ENCODE results near the gene CYB5D1.

Gene CYB5D1

DNA sequence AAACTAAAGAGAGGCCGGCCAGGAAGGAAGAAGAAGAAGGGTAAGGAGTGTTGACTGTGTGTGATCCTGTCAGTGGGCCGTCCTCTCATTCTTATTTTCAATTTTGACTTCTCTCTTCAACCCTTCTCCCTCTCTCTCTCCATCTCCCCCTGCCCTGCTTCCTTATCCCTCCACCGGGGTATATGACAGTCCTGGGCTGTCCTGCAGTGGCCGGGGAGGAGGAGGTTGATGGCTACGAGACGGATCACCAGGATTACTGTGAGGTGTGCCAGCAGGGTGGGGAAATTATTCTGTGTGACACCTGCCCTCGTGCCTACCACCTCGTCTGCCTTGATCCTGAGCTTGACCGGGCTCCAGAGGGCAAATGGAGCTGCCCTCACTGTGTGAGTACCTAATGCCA, 36.4 kb downstream of the CYB5D1 start:
- no peak overlapping the region for H3K4me3 ChIP-seq (replicated peaks; ENCODE audit: insufficient read depth, low read length)
- no peaks in the 10 kb centered on the region for H3K27me3 ChIP-seq (ENCODE audit: insufficient read depth, poor library complexity, severe bottlenecking)
- DNase-seq (ENCODE audit: low read depth in 1 of 2, low spot score in 1 of 2): no peak
- TF ChIP-seq, protein P1, sequence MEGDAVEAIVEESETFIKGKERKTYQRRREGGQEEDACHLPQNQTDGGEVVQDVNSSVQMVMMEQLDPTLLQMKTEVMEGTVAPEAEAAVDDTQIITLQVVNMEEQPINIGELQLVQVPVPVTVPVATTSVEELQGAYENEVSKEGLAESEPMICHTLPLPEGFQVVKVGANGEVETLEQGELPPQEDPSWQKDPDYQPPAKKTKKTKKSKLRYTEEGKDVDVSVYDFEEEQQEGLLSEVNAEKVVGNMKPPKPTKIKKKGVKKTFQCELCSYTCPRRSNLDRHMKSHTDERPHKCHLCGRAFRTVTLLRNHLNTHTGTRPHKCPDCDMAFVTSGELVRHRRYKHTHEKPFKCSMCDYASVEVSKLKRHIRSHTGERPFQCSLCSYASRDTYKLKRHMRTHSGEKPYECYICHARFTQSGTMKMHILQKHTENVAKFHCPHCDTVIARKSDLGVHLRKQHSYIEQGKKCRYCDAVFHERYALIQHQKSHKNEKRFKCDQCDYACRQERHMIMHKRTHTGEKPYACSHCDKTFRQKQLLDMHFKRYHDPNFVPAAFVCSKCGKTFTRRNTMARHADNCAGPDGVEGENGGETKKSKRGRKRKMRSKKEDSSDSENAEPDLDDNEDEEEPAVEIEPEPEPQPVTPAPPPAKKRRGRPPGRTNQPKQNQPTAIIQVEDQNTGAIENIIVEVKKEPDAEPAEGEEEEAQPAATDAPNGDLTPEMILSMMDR (IDR thresholded peaks at IDR 0.05; ENCODE audit: insufficient read depth, low read length): no peak
- no peak for TF ChIP-seq GABPA (IDR thresholded peaks at IDR 0.05; ENCODE audit: low read depth)
- TF ChIP-seq POLR2AphosphoS5 (IDR thresholded peaks at IDR 0.05; ENCODE audit: low read depth): no peak
- no peak for TF ChIP-seq SPI1 (IDR thresholded peaks at IDR 0.05; ENCODE audit: borderline replicate concordance, low read depth)
- H3K27ac ChIP-seq (replicated peaks): no peak overlapping the region

DNA sequence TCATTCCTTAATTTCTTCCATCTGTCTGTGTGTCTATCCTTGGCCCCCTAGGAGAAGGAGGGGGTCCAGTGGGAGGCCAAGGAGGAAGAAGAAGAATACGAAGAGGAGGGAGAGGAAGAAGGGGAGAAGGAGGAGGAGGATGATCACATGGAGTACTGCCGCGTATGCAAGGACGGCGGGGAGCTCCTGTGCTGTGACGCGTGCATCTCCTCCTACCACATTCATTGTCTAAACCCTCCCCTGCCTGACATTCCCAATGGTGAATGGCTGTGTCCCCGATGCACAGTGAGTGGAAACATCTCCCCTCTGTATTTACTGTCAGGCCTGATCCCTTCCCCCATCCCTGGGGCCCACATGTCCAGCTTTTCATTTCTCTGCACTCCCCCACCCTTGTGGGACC, 37.1 kb downstream of the CYB5D1 start:
- Histone ChIP-seq H3K27ac (replicated peaks) (no peak overlapping the region), H3K27me3 (ENCODE audit: insufficient read depth, poor library complexity, severe bottlenecking) (no peaks in the 10 kb centered on the region), H3K4me3 (replicated peaks; ENCODE audit: insufficient read depth, low read length) (no peak overlapping the region)
- DNase-seq (ENCODE audit: low read depth in 1 of 2, low spot score in 1 of 2): no peak
- no peak for TF ChIP-seq GABPA (IDR thresholded peaks at IDR 0.05; ENCODE audit: low read depth)
- no peak for TF ChIP-seq POLR2AphosphoS5 (IDR thresholded peaks at IDR 0.05; ENCODE audit: low read depth)
- TF ChIP-seq, protein P1 (IDR thresholded peaks at IDR 0.05; ENCODE audit: insufficient read depth, low read length): no peak
- TF ChIP-seq, protein P2, sequence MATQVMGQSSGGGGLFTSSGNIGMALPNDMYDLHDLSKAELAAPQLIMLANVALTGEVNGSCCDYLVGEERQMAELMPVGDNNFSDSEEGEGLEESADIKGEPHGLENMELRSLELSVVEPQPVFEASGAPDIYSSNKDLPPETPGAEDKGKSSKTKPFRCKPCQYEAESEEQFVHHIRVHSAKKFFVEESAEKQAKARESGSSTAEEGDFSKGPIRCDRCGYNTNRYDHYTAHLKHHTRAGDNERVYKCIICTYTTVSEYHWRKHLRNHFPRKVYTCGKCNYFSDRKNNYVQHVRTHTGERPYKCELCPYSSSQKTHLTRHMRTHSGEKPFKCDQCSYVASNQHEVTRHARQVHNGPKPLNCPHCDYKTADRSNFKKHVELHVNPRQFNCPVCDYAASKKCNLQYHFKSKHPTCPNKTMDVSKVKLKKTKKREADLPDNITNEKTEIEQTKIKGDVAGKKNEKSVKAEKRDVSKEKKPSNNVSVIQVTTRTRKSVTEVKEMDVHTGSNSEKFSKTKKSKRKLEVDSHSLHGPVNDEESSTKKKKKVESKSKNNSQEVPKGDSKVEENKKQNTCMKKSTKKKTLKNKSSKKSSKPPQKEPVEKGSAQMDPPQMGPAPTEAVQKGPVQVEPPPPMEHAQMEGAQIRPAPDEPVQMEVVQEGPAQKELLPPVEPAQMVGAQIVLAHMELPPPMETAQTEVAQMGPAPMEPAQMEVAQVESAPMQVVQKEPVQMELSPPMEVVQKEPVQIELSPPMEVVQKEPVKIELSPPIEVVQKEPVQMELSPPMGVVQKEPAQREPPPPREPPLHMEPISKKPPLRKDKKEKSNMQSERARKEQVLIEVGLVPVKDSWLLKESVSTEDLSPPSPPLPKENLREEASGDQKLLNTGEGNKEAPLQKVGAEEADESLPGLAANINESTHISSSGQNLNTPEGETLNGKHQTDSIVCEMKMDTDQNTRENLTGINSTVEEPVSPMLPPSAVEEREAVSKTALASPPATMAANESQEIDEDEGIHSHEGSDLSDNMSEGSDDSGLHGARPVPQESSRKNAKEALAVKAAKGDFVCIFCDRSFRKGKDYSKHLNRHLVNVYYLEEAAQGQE (IDR thresholded peaks at IDR 0.05; ENCODE audit: insufficient replicate concordance, low read depth): no peak
- no peak for TF ChIP-seq SPI1 (IDR thresholded peaks at IDR 0.05; ENCODE audit: borderline replicate concordance, low read depth)

DNA sequence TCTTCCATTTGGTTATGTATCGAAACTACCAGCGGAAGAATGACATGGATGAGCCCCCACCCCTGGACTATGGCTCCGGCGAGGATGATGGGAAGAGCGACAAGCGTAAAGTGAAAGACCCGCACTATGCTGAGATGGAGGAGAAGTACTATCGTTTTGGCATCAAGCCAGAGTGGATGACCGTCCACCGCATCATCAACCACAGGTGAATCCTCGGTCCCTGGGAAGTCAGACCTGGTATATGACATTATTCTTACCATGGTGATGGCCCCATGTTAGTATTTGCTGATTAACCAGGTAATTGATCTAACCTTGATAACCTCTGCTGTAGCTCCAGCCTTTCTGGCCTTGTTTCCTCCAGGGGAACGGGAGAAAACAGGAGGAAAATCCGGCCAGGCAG, 39.3 kb downstream of the CYB5D1 start:
- TF ChIP-seq, protein P2 (IDR thresholded peaks at IDR 0.05; ENCODE audit: insufficient replicate concordance, low read depth): no peak
- TF ChIP-seq GABPA (IDR thresholded peaks at IDR 0.05; ENCODE audit: low read depth) (no peak), POLR2AphosphoS5 (IDR thresholded peaks at IDR 0.05; ENCODE audit: low read depth) (no peak), SPI1 (IDR thresholded peaks at IDR 0.05; ENCODE audit: borderline replicate concordance, low read depth) (no peak)
- TF ChIP-seq, protein P1 (IDR thresholded peaks at IDR 0.05; ENCODE audit: insufficient read depth, low read length): no peak
- Histone ChIP-seq H3K27me3 (ENCODE audit: insufficient read depth, poor library complexity, severe bottlenecking) (no peaks in the 10 kb centered on the region), H3K27ac (replicated peaks) (no peak overlapping the region), H3K4me3 (replicated peaks; ENCODE audit: insufficient read depth, low read length) (no peak overlapping the region)
- DNase-seq (ENCODE audit: low read depth in 1 of 2, low spot score in 1 of 2): no peak

DNA sequence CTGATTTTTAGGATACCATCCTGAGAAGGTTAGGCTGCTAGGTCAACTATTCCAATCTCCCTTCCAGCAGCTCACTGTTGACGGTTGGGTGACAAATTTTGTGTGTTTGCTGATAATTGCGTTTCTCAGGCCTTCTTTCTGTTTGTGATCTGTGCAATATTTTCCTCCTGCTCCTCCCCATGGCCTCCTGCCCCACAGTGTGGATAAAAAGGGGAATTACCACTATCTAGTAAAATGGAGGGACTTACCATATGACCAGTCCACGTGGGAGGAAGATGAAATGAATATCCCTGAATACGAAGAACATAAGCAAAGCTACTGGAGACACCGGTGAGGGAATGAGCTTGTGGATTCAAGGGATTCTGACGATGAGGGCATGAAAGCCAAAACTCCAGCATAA, 40.0 kb downstream of the CYB5D1 start:
- no peak for DNase-seq (ENCODE audit: low read depth in 1 of 2, low spot score in 1 of 2)
- no peak overlapping the region for H3K27ac ChIP-seq (replicated peaks)
- no peak overlapping the region for H3K4me3 ChIP-seq (replicated peaks; ENCODE audit: insufficient read depth, low read length)
- H3K27me3 ChIP-seq (ENCODE audit: insufficient read depth, poor library complexity, severe bottlenecking): no peaks in the 10 kb centered on the region
- TF ChIP-seq, protein P2 (IDR thresholded peaks at IDR 0.05; ENCODE audit: insufficient replicate concordance, low read depth): no peak
- TF ChIP-seq, protein P1 (IDR thresholded peaks at IDR 0.05; ENCODE audit: insufficient read depth, low read length): no peak
- TF ChIP-seq GABPA (IDR thresholded peaks at IDR 0.05; ENCODE audit: low read depth) (no peak), POLR2AphosphoS5 (IDR thresholded peaks at IDR 0.05; ENCODE audit: low read depth) (no peak), SPI1 (IDR thresholded peaks at IDR 0.05; ENCODE audit: borderline replicate concordance, low read depth) (no peak)

All from HL-60 (cell line).